Measurements from ENCODE around the gene TST. TPM values are rescaled to one million over a fixed set of nuclear protein-coding genes. Genes with fewer than 3 reads are reported as not detected.
"Not testable (repeated sequence)": the region's sequence is repeated elsewhere in the genome, so short reads cannot be mapped to it uniquely, and the experiment has no call there.

Gene TST
- polyA plus RNA-seq, 1 of the 3 experiments (the other 2 are of a cell fraction) = 49.4 TPM

DNA sequence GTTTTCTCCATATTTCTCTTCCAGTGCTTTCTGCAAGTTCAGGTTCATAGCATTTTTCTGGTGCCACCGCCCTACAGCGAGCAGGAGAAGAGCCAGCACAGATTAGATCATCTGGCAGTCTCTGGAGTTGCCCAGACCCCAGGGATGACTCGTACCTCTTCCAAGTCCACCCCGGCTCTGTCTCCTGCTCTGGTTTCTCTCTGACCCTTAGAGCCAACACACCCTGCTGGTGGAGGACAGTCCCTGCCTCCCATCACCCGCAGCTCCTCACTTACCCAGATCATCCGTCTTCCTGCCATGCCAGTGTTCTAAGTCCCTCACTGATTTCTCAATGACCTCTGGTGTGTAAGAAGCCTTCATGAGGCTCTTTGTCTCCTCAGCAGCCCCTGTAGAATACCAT is 28.0 kb downstream of the TST start:
- H3K27ac ChIP-seq (ENCODE audit: low read depth in 2 of 2, low read length in 1 of 2) = no peak overlapping the region
- DNase-seq = no peak
- H2AFZ ChIP-seq (ENCODE audit: low read depth) = no peak overlapping the region
- H3K4me1 ChIP-seq (ENCODE audit: control insufficient read depth in 1 of 2, insufficient read depth in 2 of 2, low read depth in 1 of 2, low read length in 1 of 2) = no peaks in the 10 kb centered on the region
- no peaks in the 10 kb centered on the region for H3K9me3 ChIP-seq
- H3K9ac ChIP-seq = no peak overlapping the region
- H3K79me2 ChIP-seq (ENCODE audit: insufficient read depth) = no peaks in the 10 kb centered on the region
- ChIA-PET POLR2A (no interaction called here), CTCF (interaction anchor here (1.3 to 2.3 kb wide), 4 partner anchors 9 to 209 kb away, joined by 4 to 12 read pairs (median 5); no protein-coding TSS in a partner anchor)
- peaks cover 25% of the 10 kb centered on the region; the same call in 1 of the 2 replicates for H3K27me3 ChIP-seq (ENCODE audit: insufficient read depth)
- H3K9me2 ChIP-seq = no peaks in the 10 kb centered on the region
- H3K36me3 ChIP-seq (replicated peaks in 1 of 2; ENCODE audit: control insufficient read depth in 1 of 2, insufficient read depth in 2 of 2, low read length in 1 of 2) = no peaks in the 10 kb centered on the region
- no peak overlapping the region for H3K4me2 ChIP-seq
- no peaks in the 10 kb centered on the region for H4K20me1 ChIP-seq (ENCODE audit: insufficient read depth)
- WGBS (ENCODE audit: low lambda C conversion rate) = 42% methylated on average over 5 of the region's 6 CpGs
- H3K4me3 ChIP-seq (ENCODE audit: low read depth in 2 of 2, low read length in 1 of 2) = no peak overlapping the region
- no peak for TF ChIP-seq TAF1 (IDR thresholded peaks at IDR 0.05; ENCODE audit: borderline replicate concordance, low read depth, low read length)
- no peak for TF ChIP-seq RCOR1 (IDR thresholded peaks at IDR 0.05; ENCODE audit: low read length)
- TF ChIP-seq, protein P1, sequence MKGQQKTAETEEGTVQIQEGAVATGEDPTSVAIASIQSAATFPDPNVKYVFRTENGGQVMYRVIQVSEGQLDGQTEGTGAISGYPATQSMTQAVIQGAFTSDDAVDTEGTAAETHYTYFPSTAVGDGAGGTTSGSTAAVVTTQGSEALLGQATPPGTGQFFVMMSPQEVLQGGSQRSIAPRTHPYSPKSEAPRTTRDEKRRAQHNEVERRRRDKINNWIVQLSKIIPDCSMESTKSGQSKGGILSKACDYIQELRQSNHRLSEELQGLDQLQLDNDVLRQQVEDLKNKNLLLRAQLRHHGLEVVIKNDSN (IDR thresholded peaks at IDR 0.05; ENCODE audit: borderline replicate concordance, low read depth) = no peak
- TF ChIP-seq RAD21 (IDR thresholded peaks at IDR 0.05; ENCODE audit: low read length) = no peak
- TF ChIP-seq MXI1 (IDR thresholded peaks at IDR 0.05; ENCODE audit: low read depth, low read length) = no peak
- TF ChIP-seq SIN3A (IDR thresholded peaks at IDR 0.05; ENCODE audit: borderline replicate concordance, low read depth, low read length) = no peak
- no peak for TF ChIP-seq EZH2phosphoT487 (IDR thresholded peaks at IDR 0.05; ENCODE audit: borderline replicate concordance, low read depth)
- TF ChIP-seq TEAD4 (IDR thresholded peaks at IDR 0.05; ENCODE audit: borderline replicate concordance, insufficient read depth) = no peak
- H3F3A ChIP-seq (replicated peaks; ENCODE audit: insufficient read depth) = no peaks in the 10 kb centered on the region

DNA sequence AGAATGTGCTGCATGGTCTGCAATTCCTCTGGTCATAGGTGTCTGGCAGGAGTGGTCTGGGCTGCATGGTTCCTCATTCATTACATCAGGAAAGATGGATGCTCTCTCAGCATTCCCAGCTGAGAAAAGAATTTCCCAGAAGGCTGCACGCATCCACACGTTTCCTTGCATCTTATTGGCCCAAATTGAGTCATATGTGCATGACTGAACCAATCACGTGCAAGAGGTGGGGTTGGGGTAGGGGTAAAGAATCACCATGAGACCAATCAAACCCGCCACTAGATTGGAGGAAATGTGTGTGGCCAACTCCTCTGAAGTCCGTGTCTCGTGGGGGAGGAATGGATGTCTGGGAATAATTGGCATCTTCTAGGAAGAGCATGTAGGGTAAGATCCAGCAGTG is 28.8 kb downstream of the TST start:
- Histone ChIP-seq H3K79me2 (ENCODE audit: insufficient read depth) (no peaks in the 10 kb centered on the region), H3K36me3 (replicated peaks in 1 of 2; ENCODE audit: control insufficient read depth in 1 of 2, insufficient read depth in 2 of 2, low read length in 1 of 2) (no peaks in the 10 kb centered on the region), H3K4me2 (no peak overlapping the region), H3K9me2 (no peaks in the 10 kb centered on the region), H3K4me1 (ENCODE audit: control insufficient read depth in 1 of 2, insufficient read depth in 2 of 2, low read depth in 1 of 2, low read length in 1 of 2) (no peaks in the 10 kb centered on the region), H3K4me3 (ENCODE audit: low read depth in 2 of 2, low read length in 1 of 2) (no peak overlapping the region), H3K9ac (no peak overlapping the region), H2AFZ (ENCODE audit: low read depth) (no peak overlapping the region), H3K9me3 (no peaks in the 10 kb centered on the region), H4K20me1 (ENCODE audit: insufficient read depth) (no peaks in the 10 kb centered on the region), H3K27ac (ENCODE audit: low read depth in 2 of 2, low read length in 1 of 2) (no peak overlapping the region), H3F3A (replicated peaks; ENCODE audit: insufficient read depth) (no peaks in the 10 kb centered on the region), H3K27me3 (ENCODE audit: insufficient read depth) (peaks cover 21% of the 10 kb centered on the region; the same call in 1 of the 2 replicates)
- DNase-seq = no peak
- POLR2A ChIA-PET = no interaction called here
- TF ChIP-seq, protein P2, sequence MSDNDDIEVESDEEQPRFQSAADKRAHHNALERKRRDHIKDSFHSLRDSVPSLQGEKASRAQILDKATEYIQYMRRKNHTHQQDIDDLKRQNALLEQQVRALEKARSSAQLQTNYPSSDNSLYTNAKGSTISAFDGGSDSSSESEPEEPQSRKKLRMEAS (IDR thresholded peaks at IDR 0.05; ENCODE audit: low read depth) = no peak
- TF ChIP-seq JUND (IDR thresholded peaks at IDR 0.05) = no peak
- no peak for TF ChIP-seq RAD21 (IDR thresholded peaks at IDR 0.05; ENCODE audit: low read length)
- TF ChIP-seq SIN3A (IDR thresholded peaks at IDR 0.05; ENCODE audit: borderline replicate concordance, low read depth, low read length) = no peak
- TF ChIP-seq, protein P1 (IDR thresholded peaks at IDR 0.05; ENCODE audit: borderline replicate concordance, low read depth) = no peak
- TF ChIP-seq, protein P3, sequence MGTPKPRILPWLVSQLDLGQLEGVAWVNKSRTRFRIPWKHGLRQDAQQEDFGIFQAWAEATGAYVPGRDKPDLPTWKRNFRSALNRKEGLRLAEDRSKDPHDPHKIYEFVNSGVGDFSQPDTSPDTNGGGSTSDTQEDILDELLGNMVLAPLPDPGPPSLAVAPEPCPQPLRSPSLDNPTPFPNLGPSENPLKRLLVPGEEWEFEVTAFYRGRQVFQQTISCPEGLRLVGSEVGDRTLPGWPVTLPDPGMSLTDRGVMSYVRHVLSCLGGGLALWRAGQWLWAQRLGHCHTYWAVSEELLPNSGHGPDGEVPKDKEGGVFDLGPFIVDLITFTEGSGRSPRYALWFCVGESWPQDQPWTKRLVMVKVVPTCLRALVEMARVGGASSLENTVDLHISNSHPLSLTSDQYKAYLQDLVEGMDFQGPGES (IDR thresholded peaks at IDR 0.05; ENCODE audit: low read depth, low read length) = no peak
- TF ChIP-seq, protein P4, sequence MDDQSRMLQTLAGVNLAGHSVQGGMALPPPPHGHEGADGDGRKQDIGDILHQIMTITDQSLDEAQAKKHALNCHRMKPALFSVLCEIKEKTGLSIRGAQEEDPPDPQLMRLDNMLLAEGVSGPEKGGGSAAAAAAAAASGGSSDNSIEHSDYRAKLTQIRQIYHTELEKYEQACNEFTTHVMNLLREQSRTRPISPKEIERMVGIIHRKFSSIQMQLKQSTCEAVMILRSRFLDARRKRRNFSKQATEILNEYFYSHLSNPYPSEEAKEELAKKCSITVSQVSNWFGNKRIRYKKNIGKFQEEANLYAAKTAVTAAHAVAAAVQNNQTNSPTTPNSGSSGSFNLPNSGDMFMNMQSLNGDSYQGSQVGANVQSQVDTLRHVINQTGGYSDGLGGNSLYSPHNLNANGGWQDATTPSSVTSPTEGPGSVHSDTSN (IDR thresholded peaks at IDR 0.05) = no peak
- no peak for TF ChIP-seq EZH2phosphoT487 (IDR thresholded peaks at IDR 0.05; ENCODE audit: borderline replicate concordance, low read depth)
- TF ChIP-seq YY1 (IDR thresholded peaks at IDR 0.05; ENCODE audit: low read depth) = no peak
- no peak for TF ChIP-seq MEF2A (IDR thresholded peaks at IDR 0.05; ENCODE audit: borderline replicate concordance, low read depth)
- TF ChIP-seq, protein P5, sequence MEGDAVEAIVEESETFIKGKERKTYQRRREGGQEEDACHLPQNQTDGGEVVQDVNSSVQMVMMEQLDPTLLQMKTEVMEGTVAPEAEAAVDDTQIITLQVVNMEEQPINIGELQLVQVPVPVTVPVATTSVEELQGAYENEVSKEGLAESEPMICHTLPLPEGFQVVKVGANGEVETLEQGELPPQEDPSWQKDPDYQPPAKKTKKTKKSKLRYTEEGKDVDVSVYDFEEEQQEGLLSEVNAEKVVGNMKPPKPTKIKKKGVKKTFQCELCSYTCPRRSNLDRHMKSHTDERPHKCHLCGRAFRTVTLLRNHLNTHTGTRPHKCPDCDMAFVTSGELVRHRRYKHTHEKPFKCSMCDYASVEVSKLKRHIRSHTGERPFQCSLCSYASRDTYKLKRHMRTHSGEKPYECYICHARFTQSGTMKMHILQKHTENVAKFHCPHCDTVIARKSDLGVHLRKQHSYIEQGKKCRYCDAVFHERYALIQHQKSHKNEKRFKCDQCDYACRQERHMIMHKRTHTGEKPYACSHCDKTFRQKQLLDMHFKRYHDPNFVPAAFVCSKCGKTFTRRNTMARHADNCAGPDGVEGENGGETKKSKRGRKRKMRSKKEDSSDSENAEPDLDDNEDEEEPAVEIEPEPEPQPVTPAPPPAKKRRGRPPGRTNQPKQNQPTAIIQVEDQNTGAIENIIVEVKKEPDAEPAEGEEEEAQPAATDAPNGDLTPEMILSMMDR (IDR thresholded peaks at IDR 0.05) = no peak
- TF ChIP-seq ELF1 (IDR thresholded peaks at IDR 0.05) = no peak
- CTCF ChIA-PET = interaction anchor here (1.3 to 2.3 kb wide), 4 partner anchors 10 to 208 kb away, joined by 4 to 12 read pairs (median 5); no protein-coding TSS in a partner anchor
- 20% methylated on average over 6 of the region's 6 CpGs for WGBS (ENCODE audit: low lambda C conversion rate)

DNA sequence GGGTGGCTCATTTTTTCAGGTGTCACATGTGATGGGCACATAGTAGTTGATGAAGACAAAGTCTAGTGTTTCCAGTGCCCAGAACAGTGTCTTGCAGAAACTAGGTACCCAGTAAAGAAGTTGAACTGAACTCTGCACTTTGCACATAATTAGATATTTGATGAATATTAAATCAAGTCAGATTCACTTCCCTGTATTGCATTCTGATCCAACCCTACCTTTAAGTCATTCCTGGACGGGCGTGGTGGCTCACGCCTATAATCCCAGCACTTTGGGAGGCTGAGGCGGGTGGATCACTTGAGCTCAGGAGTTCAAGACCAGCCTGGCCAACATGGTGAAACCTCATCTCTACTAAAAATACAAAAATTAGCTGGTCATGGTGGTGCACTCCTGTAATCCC is 30.2 kb downstream of the TST start:
- H3K27ac ChIP-seq (ENCODE audit: low read depth in 2 of 2, low read length in 1 of 2); POLR2A ChIA-PET: not testable (repeated sequence)
- CTCF ChIA-PET = interaction anchor here (0.8 to 1.1 kb wide), 2 partner anchors 12 to 137 kb away, joined by 3 read pairs; no protein-coding TSS in a partner anchor

More for the DNA sequence above, 30.2 kb downstream of the TST start:
- not testable (repeated sequence) for H3K9ac ChIP-seq; H3K9me2 ChIP-seq; DNase-seq; H3K9me3 ChIP-seq; H3K79me2 ChIP-seq (ENCODE audit: insufficient read depth); H3F3A ChIP-seq (replicated peaks; ENCODE audit: insufficient read depth); H2AFZ ChIP-seq (ENCODE audit: low read depth); H4K20me1 ChIP-seq (ENCODE audit: insufficient read depth); H3K4me3 ChIP-seq (ENCODE audit: low read depth in 2 of 2, low read length in 1 of 2); H3K4me2 ChIP-seq; H3K4me1 ChIP-seq (ENCODE audit: control insufficient read depth in 1 of 2, insufficient read depth in 2 of 2, low read depth in 1 of 2, low read length in 1 of 2); H3K36me3 ChIP-seq (replicated peaks in 1 of 2; ENCODE audit: control insufficient read depth in 1 of 2, insufficient read depth in 2 of 2, low read length in 1 of 2)
- WGBS (ENCODE audit: low lambda C conversion rate) = 82% methylated on average over 4 of the region's 4 CpGs
- H3K27me3 ChIP-seq (ENCODE audit: insufficient read depth) = peaks cover 20% of the 10 kb centered on the region; the same call in 1 of the 2 replicates

Measured in SK-N-SH (cell line).